Measurements from ENCODE around the gene ZFAND3. TPM values are rescaled to one million over a fixed set of nuclear protein-coding genes. Genes with fewer than 3 reads are reported as not detected.

Gene ZFAND3
- total and polyA plus RNA-seq, 2 of the 4 experiments (the other 2 are of a cell fraction) = 10.9 to 26.7 TPM

DNA sequence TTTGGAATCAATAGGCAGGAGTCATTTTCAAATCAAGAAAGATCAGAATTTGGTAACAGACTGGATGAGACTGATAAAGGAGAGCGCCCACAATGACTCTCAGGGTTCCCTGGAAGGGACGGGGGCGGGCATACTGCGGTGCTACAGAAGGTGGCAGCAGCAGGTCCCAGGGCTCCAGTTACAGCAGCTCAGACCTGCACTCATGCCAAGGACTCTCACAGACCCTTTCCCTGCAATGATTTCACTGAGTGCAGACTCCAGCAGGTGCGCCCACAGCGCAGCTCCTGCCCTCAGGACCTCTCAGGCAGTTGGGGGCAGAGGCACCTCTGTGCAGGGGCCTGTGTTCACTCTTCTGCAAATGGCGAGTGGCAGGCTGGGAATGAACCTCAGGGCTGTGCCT, 359.8 kb downstream of the ZFAND3 start:
- intact Hi-C loops (cut with micrococcal nuclease) (no loop called here), dilution Hi-C loops (cut with HindIII; ENCODE audit: low sequenced_read_pairs, unreplicated experiment) (no loop called here), in situ Hi-C loops (cut with MboI; ENCODE audit: low sequenced_read_pairs) (no loop called here)
- Histone ChIP-seq H3K9ac (ENCODE audit: low read depth, low read length) (no peak overlapping the region), H4K20me1 (ENCODE audit: insufficient read depth, low read length) (no peaks in the 10 kb centered on the region; the same call in 1 of the 2 replicates), H3K4ac (ENCODE audit: low read depth, low read length) (no peak overlapping the region), H2AK5ac (ENCODE audit: low read depth, low read length) (no peak overlapping the region), H2AFZ (replicated peaks; ENCODE audit: low read length, poor library complexity) (no peak overlapping the region), H3K4me1 (ENCODE audit: control insufficient read depth, insufficient read depth, low read length) (no peaks in the 10 kb centered on the region), H3K9me1 (ENCODE audit: insufficient read depth, low read length) (no peaks in the 10 kb centered on the region; the same call in none of the 2 replicates), H3K14ac (replicated peaks; ENCODE audit: low read depth, low read length) (no peak overlapping the region), H3K56ac (ENCODE audit: extremely low read depth, insufficient read depth, low read length) (no peak overlapping the region), H3K18ac (ENCODE audit: low read depth, low read length) (no peak overlapping the region), H3K4me2 (ENCODE audit: low read depth, low read length) (no peak overlapping the region), H3K23ac (ENCODE audit: low read depth, low read length) (no peak overlapping the region), H3K36me3 (ENCODE audit: control insufficient read depth, insufficient read depth, low read length) (peaks cover 4% of the 10 kb centered on the region; the same call in 1 of the 2 replicates), H4K8ac (ENCODE audit: low read depth in 2 of 2, low read length in 2 of 2) (no peak overlapping the region), H3K9me3 (ENCODE audit: control insufficient read depth, insufficient read depth, low read length) (no peaks in the 10 kb centered on the region), H2BK5ac (ENCODE audit: low read depth, low read length, poor library complexity, severe bottlenecking) (no peak overlapping the region), H2BK20ac (ENCODE audit: low read depth, low read length) (no peak overlapping the region), H2BK15ac (ENCODE audit: low read depth, low read length) (no peak overlapping the region), H2AK9ac (replicated peaks; ENCODE audit: low read depth, low read length, poor library complexity) (no peak overlapping the region), H3K27ac (ENCODE audit: insufficient read depth, low read length) (no peak overlapping the region), H4K5ac (ENCODE audit: low read depth, low read length) (no peak overlapping the region), H3K27me3 (ENCODE audit: control insufficient read depth, insufficient read depth, low read length) (no peaks in the 10 kb centered on the region), H2BK120ac (ENCODE audit: low read depth, low read length) (no peak overlapping the region), H3K4me3 (ENCODE audit: insufficient read depth, low read depth, low read length) (no peak overlapping the region), H4K91ac (ENCODE audit: insufficient read depth, low read depth, low read length) (no peak overlapping the region), H3K79me1 (ENCODE audit: low read depth in 1 of 2, low read length in 2 of 2) (no peaks in the 10 kb centered on the region; a peak in 2 of 4 replicates)
- no CpG with 5 or more reads among the region's 7 CpGs for WGBS, 2 experiments (ENCODE audit: extremely low coverage in 2 of 2, insufficient read length in 1 of 2)
- ATAC-seq (ENCODE audit: low read depth) = no peak
- ChIA-PET CTCF (no interaction called here), POLR2A (ENCODE audit: unreplicated experiment) (no interaction called here)
- no peak for DNase-seq
- no TSS peak for BruUV-seq (replicated peaks)
- TF ChIP-seq MAZ (IDR thresholded peaks at IDR 0.05; ENCODE audit: borderline replicate concordance, low read depth, low read length) (no peak), CEBPB (IDR thresholded peaks at IDR 0.05; ENCODE audit: low read depth, low read length) (no peak), RCOR1 (IDR thresholded peaks at IDR 0.05; ENCODE audit: insufficient replicate concordance, low read length) (no peak), RAD21 (IDR thresholded peaks at IDR 0.05; ENCODE audit: low read length) (no peak), MXI1 (IDR thresholded peaks at IDR 0.05; ENCODE audit: borderline replicate concordance, low read depth, low read length) (no peak), CTCF (conservative IDR thresholded peaks at IDR 0.05; ENCODE audit: low read depth, low read length) (no peak), FOS (IDR thresholded peaks at IDR 0.05; ENCODE audit: low read depth, low read length) (no peak), SMC3 (IDR thresholded peaks at IDR 0.05; ENCODE audit: low read depth, low read length) (no peak), NFE2L2 (IDR thresholded peaks at IDR 0.05; ENCODE audit: low read depth, low read length) (no peak), MAFK (IDR thresholded peaks at IDR 0.05; ENCODE audit: low read depth, low read length) (no peak), CHD1 (IDR thresholded peaks at IDR 0.05; ENCODE audit: low read depth, low read length) (no peak), RFX5 (IDR thresholded peaks at IDR 0.05; ENCODE audit: low read depth, low read length) (no peak), POLR2A (IDR thresholded peaks at IDR 0.05; ENCODE audit: low read depth, low read length) (no peak), BHLHE40 (IDR thresholded peaks at IDR 0.05; ENCODE audit: low read depth, low read length) (no peak)
- TF ChIP-seq, protein P1, sequence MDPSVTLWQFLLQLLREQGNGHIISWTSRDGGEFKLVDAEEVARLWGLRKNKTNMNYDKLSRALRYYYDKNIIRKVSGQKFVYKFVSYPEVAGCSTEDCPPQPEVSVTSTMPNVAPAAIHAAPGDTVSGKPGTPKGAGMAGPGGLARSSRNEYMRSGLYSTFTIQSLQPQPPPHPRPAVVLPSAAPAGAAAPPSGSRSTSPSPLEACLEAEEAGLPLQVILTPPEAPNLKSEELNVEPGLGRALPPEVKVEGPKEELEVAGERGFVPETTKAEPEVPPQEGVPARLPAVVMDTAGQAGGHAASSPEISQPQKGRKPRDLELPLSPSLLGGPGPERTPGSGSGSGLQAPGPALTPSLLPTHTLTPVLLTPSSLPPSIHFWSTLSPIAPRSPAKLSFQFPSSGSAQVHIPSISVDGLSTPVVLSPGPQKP (IDR thresholded peaks at IDR 0.05; ENCODE audit: borderline replicate concordance, low read depth, low read length) = no peak
- TF ChIP-seq, protein P2, sequence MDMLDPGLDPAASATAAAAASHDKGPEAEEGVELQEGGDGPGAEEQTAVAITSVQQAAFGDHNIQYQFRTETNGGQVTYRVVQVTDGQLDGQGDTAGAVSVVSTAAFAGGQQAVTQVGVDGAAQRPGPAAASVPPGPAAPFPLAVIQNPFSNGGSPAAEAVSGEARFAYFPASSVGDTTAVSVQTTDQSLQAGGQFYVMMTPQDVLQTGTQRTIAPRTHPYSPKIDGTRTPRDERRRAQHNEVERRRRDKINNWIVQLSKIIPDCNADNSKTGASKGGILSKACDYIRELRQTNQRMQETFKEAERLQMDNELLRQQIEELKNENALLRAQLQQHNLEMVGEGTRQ (IDR thresholded peaks at IDR 0.05; ENCODE audit: low read depth, low read length) = no peak

Data from IMR-90 (cell line).